IPS DF 6.9 (cell line): ENCODE results near the gene CHRNB2.

Experiments used
- DNase-seq: peaks from one replicate; pipeline ENCODE4 v3.0.0-alpha.2; 2013; ENCODE audit warnings: low read depth, low spot score
- H3K27ac ChIP-seq: one replicate; pipeline ENCODE4 v1.5.1; 2013; ENCODE audit warnings: low read length, control low read depth
- H3K27me3 ChIP-seq: 2 replicates; pipeline ENCODE4 v1.6.1; 2013; ENCODE audit warnings: mild to moderate bottlenecking, low read length; ENCODE audit not compliant: control insufficient read depth, insufficient read depth
- H3K36me3 ChIP-seq: 2 replicates; pipeline ENCODE4 v1.6.1; 2013; ENCODE audit warnings: low read length; ENCODE audit not compliant: control insufficient read depth, insufficient read depth
- H3K4me1 ChIP-seq: 2 replicates; pipeline ENCODE4 v1.6.1; 2013; ENCODE audit warnings: low read length; ENCODE audit not compliant: control insufficient read depth, insufficient read depth
- H3K4me3 ChIP-seq: 2 replicates; pipeline ENCODE4 v1.5.1; 2013; ENCODE audit warnings: mild to moderate bottlenecking, low read length
- H3K9me3 ChIP-seq: 2 replicates; pipeline ENCODE4 v1.6.1; 2013; ENCODE audit warnings: low read length, inconsistent platforms; ENCODE audit not compliant: control insufficient read depth, insufficient read depth
- WGBS: extraction: QIAGEN DNeasy Blood & Tissue Kit; methylation state at CpG from one replicate; pipeline ENCODE4 v1.1.7; 2013; ENCODE audit warnings: mixed read lengths, missing lambda C conversion rate; ENCODE audit not compliant: insufficient read length, insufficient coverage; 5-methylcytosine and 5-hydroxymethylcytosine counted together

CHRNB2 gene

DNA sequence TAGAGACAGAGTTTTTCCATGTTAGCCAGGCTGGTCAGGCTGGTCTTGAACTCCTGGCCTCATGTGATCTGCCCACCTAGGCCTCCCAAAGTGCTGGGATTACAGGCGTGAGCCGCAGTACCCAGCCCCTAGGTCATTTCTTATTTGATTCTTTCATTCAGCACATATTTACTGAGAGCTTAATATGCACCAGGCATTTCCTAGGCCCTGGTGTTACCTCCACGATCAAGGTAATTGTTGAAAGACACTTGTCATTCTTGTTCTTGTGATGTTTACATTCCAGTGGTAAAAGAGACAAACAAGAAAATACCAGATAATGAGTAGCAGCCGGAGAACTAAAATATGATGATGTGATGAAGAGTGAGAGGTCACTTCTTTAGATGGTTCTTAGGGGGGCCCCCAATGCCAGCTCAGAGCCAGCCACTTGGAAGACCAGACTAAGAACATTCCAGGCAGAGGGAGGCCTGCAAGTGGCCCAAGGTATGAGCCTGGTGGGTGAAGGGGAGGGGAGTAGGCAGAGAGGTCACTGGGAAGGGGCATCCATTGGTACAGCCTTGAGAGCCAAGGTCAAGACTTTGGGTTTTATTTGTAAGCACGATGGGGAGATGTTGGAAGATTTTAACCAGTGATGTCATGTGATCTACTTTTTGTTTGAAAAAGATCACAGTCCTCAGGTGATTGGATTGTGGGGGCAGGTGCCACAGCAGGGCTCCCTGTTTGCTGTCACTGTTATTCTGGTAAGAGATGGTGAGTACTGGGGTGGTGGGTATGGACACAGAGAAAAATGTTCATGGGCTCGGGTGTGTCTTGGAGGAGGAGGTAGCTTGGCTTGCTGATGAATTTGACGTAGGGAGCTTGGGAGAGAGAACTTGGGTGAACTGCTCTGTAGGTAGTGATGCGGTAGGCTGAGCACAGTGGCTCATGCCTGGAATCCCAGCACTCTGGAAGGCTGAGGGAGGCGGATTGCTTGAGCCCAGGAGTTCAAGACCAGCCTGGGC is 27.8 kb upstream of the CHRNB2 start:
- Histone ChIP-seq H3K36me3 (no peaks in the 10 kb centered on the region; the same call in 1 of the 2 replicates), H3K9me3 (no peaks in the 10 kb centered on the region), H3K27me3 (no peaks in the 10 kb centered on the region), H3K4me3 (no peak overlapping the region), H3K4me1 (no peaks in the 10 kb centered on the region), H3K27ac (no peak overlapping the region)
- no CpG with 5 or more reads among the region's 9 CpGs for WGBS
- DNase-seq = no peak

DNA sequence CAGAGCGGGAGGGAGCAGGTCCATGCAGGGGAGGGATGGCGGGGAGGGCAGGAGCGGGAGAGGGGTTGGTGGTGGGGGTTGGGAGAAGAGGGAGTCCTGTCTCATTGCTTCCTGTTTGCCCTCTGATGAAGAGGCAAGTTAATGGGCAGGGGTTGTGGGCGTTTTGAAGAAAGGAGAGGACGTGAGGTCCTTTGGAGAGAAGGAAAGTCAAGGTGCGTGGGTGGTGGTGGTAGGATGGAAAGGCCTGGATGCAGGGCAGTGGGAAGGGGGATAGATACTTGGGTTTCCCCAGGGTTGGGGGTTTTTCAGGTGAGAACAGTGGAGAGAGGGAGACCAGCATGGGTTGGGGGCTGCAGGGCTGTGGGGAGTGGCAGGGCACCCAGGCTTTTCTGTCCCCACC is 26.3 kb upstream of the CHRNB2 start:
- DNase-seq = no peak
- Histone ChIP-seq H3K4me3 (no peak overlapping the region), H3K27me3 (no peaks in the 10 kb centered on the region), H3K36me3 (no peaks in the 10 kb centered on the region; the same call in 1 of the 2 replicates), H3K4me1 (no peaks in the 10 kb centered on the region), H3K9me3 (no peaks in the 10 kb centered on the region), H3K27ac (no peak overlapping the region)
- no CpG with 5 or more reads among the region's 6 CpGs for WGBS

DNA sequence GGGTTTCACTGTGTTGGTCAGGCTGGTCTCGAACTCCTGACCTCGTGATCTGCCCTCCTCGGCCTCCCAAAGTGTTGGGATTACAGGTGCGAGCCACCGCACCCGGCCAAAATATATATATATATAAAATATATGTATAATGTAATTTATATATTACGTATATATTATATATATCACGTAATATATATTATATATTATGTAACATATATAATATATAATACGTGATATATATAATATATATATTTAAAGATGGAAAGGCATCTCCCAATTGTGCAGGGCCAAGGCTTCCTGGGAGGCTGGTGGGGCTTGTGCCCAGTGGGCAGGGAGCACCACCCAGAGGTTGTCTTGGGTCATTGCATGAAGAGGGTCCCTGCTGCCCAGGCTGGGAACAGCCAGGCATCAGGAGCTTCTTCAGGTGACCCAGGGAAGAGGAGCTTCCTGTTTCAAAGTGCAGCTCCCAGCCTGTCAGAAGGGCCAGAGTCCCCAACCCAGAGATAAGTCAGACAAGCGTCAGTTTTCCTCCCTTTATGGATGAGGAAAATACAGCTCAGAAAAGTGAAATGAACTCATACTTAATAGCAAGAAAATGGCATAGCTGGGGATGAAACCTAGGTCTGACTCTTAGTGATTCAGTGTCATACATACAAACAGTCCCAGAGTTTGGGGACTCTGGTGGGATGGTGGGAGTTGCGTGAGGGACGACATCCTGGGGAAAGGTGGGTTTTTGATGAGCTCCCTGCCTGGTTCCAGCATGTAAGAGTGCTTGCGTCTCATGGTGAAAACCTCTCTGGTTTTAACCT is 21.1 kb upstream of the CHRNB2 start:
- H3K9me3 ChIP-seq = no peaks in the 10 kb centered on the region
- H3K36me3 ChIP-seq = peaks cover 15% of the 10 kb centered on the region
- H3K27ac ChIP-seq = no peak overlapping the region
- H3K4me3 ChIP-seq = no peak overlapping the region
- no peaks in the 10 kb centered on the region for H3K4me1 ChIP-seq
- DNase-seq = peak; percentile 61
- no peaks in the 10 kb centered on the region for H3K27me3 ChIP-seq
- WGBS = no CpG with 5 or more reads among the region's 13 CpGs

DNA sequence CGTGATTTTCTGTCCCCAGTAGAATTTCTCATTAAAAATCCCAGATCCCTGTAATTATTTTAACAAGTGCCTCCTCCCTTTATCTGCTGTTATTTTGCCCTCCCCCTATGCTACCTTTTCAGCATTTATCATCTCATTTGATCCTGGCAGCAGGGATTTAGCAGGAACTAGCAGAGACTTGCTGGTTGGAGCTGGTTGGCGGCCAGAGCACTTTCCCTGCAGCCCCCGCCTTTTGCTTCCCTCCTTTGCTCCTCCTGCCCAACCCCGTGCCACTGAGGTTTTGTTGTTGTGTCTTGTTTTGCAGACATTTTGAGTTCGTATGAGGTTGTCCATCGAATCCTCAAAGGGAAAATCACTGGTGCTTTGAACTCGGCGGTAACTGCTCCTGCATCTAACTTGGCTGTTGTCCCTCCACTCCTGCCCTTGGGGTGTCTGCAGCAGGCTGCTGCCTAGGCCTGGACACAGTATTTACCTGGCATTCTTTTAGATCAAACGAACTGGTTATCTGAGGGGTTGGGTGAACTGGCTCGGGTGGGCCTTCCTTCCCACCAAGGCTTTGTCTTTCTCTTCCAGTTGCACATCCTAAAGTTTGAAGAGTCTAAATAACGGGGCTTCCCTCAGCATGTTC is 20.4 kb upstream of the CHRNB2 start:
- whole genome bisulfite sequencing = no CpG with 5 or more reads among the region's 11 CpGs

DNA sequence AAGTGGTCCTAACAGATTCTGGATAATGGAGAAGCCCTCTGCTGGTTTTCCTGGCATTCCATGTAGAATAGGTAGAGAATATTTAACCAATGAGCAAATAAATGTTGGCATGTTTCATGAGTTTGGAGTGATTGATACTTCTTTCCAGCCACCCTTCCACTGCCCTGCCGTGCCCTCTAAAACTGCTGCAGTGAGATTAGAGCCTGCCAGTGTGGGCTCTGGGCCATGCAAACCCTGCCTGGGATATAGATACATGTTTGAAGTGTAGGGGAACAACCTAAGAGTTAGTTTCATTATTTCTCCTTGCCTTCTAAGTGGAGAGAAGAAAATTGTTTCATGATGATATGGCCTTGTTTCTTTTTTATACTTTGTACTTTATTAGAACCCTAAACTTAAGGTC is 19.6 kb upstream of the CHRNB2 start:
- DNase-seq = no peak
- no peaks in the 10 kb centered on the region for H3K9me3 ChIP-seq

More for the DNA sequence above, 20.4 kb upstream of the CHRNB2 start:
- no peaks in the 10 kb centered on the region for H3K9me3 ChIP-seq
- H3K4me3 ChIP-seq = no peak overlapping the region
- H3K27ac ChIP-seq = no peak overlapping the region
- no peaks in the 10 kb centered on the region for H3K4me1 ChIP-seq
- no peak for DNase-seq
- H3K36me3 ChIP-seq = peaks cover 22% of the 10 kb centered on the region
- no peaks in the 10 kb centered on the region for H3K27me3 ChIP-seq

DNA sequence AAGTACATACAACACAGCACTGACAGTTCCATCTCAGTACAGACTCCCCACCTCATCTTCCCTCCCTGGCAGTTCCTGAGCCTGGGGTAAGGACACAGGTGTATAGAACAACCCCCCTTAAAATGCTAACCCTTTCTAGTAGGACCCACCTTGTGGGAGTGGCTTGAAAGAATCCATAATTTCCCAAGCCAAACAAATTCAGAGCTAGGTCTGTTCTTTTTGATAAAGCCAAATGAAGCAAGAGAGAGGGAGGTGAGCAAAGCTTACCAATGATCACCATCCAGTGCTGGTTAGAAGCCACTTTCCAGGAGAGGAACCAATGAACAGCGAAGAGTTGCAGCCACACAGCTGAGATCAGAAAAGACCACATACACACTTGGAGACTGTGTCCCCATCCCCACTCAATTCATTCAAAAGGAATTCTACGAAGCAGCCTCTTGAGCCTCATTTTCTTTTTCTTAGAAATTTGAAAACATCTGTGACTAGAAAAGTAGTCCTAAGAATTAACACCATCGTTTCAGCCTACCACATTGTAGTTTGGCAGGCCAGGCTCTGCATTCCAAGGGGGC is 18.3 kb upstream of the CHRNB2 start:
- no peak for DNase-seq
- Histone ChIP-seq H3K27me3 (no peaks in the 10 kb centered on the region), H3K4me3 (no peak overlapping the region), H3K9me3 (no peaks in the 10 kb centered on the region), H3K27ac (no peak overlapping the region), H3K36me3 (peaks cover 36% of the 10 kb centered on the region), H3K4me1 (no peaks in the 10 kb centered on the region)
- WGBS = no CpG with 5 or more reads among the region's 3 CpGs

More for the DNA sequence above, 19.6 kb upstream of the CHRNB2 start:
- Histone ChIP-seq H3K36me3 (peaks cover 28% of the 10 kb centered on the region), H3K4me1 (no peaks in the 10 kb centered on the region), H3K27ac (no peak overlapping the region), H3K4me3 (no peak overlapping the region), H3K27me3 (no peaks in the 10 kb centered on the region)
- WGBS = no CpG with 5 or more reads among the region's 1 CpG

DNA sequence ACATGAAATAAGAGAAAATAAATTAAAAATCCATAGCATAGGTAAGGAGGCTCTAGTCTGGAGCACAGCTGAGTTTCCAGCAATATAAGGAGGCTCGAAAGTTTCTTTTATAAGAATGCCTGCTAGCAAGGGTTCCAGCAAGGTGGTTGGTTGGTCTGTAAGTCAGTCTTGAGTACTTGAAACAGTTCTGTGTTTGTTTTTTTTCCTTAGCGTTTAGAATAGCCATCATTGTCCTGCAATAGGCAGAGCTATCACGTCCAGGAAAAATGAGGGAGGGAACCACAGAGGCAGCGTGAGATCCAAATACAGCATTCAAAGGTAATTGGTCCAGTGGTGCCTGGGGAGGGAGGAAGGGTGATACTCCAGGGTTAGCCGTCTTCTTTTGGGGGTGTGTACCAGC is 17.5 kb upstream of the CHRNB2 start:
- peaks cover 40% of the 10 kb centered on the region for H3K36me3 ChIP-seq

DNA sequence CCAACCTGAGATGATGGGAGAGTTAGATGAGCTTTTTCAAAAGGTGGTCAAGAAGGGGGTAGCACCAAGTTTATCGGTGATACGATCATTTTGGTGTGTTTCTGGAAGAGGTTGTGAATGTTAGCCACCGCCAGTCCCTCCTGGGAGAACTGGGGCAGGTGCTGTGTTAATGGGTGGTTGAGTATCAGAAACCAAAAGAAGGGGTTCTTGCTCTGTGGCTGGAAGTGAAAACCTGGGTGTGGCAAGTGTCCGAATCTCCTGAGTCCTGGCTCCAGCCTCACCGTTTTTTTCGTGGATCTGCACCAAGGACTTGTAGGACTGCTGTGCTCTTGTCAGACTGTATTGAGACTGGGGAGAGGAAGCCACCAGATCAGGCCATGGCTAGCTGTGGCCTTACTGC is 16.9 kb upstream of the CHRNB2 start:
- Histone ChIP-seq H3K36me3 (peaks cover 46% of the 10 kb centered on the region), H3K27ac (no peak overlapping the region)
- no CpG with 5 or more reads among the region's 6 CpGs for WGBS

More for the DNA sequence above, 17.5 kb upstream of the CHRNB2 start:
- Histone ChIP-seq H3K4me3 (no peak overlapping the region), H3K27me3 (no peaks in the 10 kb centered on the region), H3K27ac (no peak overlapping the region), H3K4me1 (no peaks in the 10 kb centered on the region), H3K9me3 (no peaks in the 10 kb centered on the region)
- no CpG with 5 or more reads among the region's 5 CpGs for WGBS
- DNase-seq = no peak

DNA sequence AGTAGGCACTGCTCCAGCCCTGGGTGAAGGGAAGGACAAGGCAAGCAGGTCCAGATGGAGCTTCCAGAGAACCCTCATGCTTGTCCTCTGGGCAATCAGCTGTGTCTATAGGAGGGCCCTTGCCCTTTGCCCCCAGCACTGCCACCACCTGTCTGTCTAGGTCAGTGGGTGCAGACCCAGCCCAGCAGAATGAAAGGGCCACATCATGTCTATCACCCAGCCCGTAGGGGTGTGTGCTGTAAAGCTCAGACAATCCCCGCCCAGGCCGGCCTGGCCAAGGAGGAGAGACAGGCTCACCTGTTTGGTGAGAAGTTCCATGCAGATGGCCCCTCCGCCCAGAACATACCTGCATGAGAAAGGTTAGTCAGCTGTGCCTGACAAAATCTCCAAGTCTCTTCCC is 16.1 kb upstream of the CHRNB2 start:
- peaks cover 46% of the 10 kb centered on the region for H3K36me3 ChIP-seq
- no peak overlapping the region for H3K27ac ChIP-seq
- no peak for DNase-seq
- H3K4me1 ChIP-seq = peaks cover 1% of the 10 kb centered on the region; the same call in 1 of the 2 replicates
- no peaks in the 10 kb centered on the region for H3K9me3 ChIP-seq
- no peak overlapping the region for H3K4me3 ChIP-seq
- H3K27me3 ChIP-seq = no peaks in the 10 kb centered on the region
- WGBS = no CpG with 5 or more reads among the region's 4 CpGs

More for the DNA sequence above, 16.9 kb upstream of the CHRNB2 start:
- no peaks in the 10 kb centered on the region for H3K27me3 ChIP-seq
- H3K4me3 ChIP-seq = no peak overlapping the region
- H3K4me1 ChIP-seq = no peaks in the 10 kb centered on the region
- no peak for DNase-seq
- H3K9me3 ChIP-seq = no peaks in the 10 kb centered on the region

DNA sequence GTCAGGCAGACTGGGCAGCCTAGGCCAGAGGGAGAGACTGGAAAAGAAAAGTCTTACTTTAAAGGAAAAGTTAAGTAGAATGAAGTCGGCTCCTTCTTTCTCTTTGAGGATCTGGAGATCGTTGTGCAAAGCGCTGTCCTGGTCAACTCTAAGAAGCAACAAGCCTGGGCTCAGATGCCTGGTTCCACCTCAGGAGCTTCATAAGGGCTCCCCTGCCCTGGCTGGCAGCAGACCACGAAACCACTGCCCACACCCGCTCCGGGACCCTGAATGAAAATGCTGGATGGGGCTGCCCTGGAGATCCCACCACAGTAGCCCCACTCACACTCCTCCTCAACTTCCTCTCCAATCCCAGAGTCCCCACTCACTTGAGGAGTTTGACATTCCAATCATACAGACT is 15.5 kb upstream of the CHRNB2 start:
- no CpG with 5 or more reads among the region's 6 CpGs for WGBS
- H3K27me3 ChIP-seq = no peaks in the 10 kb centered on the region
- no peak overlapping the region for H3K4me3 ChIP-seq
- H3K36me3 ChIP-seq = peaks cover 46% of the 10 kb centered on the region
- H3K4me1 ChIP-seq = peaks cover 3% of the 10 kb centered on the region; the same call in 1 of the 2 replicates
- no peaks in the 10 kb centered on the region for H3K9me3 ChIP-seq
- H3K27ac ChIP-seq = no peak overlapping the region
- no peak for DNase-seq
